Measurements from ENCODE around the gene PANX1.

PANX1 gene

DNA sequence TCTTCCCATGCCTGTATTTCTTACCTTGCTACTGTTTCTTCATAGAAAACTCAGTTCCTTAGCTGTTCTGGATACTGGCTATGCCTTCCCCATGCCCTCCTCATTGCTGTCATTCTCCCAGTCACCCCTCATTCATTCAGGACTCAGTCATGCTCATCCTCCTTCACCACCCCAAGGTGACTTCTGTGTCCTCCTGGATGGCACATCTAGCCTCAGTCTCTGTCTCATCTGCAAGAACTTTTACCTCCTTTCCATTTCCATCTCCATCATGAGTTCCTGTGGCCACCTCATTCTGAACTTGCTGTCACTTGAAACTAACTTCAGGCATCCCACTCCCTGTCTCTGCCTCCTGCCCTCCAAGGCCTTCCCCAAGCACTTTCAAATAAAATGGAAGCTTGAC, 42.3 kb downstream of the PANX1 start:
- Histone ChIP-seq H3K4me3 (ENCODE audit: extremely low read depth, insufficient read depth, low read length, poor library complexity, severe bottlenecking) (no peak overlapping the region), H3K4me1 (ENCODE audit: control insufficient read depth, insufficient read depth, low read length, poor library complexity, severe bottlenecking) (no peaks in the 10 kb centered on the region), H3K36me3 (ENCODE audit: control insufficient read depth, insufficient read depth, low read length) (peaks cover 10% of the 10 kb centered on the region), H3K27ac (ENCODE audit: low read depth, low read length, severe bottlenecking) (no peak overlapping the region), H3K9me3 (ENCODE audit: control insufficient read depth, low read length) (no peaks in the 10 kb centered on the region)

DNA sequence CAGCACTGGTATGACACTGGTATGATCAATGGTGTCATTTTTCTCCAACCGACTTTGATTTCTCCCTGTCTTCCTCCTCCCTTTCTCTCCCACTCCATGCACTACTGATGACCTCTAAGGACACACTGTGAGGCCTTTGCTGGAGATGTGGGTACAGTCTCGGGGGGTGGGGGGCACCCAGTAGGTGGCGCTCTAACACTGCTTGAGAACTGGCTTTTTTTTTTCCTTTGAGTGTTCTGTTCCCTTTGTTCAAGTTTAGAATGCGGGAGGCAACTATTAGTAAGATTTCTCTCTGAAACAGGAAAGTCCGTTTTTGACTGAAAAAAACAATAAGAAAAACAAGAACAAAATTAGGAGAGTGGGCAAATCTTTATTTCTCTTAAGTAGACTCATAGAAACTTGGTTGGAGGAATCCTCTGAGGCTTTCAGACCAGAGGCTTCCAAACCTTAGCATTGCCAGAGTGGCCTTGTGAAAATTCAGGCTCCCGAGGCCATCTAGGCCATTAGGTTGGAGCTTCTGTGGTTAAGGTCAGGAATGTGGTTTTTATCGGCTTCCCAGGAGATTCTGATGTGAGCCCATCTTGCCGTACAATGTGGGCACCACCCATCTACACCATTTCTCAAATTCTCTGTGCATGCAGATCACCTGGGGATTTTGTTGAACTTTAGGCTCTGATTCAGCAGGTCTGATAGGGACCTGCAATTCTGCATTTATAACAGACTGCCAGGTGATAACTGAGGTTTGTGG, 43.2 kb downstream of the PANX1 start:
- Histone ChIP-seq H3K4me3 (ENCODE audit: extremely low read depth, insufficient read depth, low read length, poor library complexity, severe bottlenecking) (no peak overlapping the region), H3K36me3 (ENCODE audit: control insufficient read depth, insufficient read depth, low read length) (peaks cover 10% of the 10 kb centered on the region), H3K4me1 (ENCODE audit: control insufficient read depth, insufficient read depth, low read length, poor library complexity, severe bottlenecking) (no peaks in the 10 kb centered on the region), H3K9me3 (ENCODE audit: control insufficient read depth, low read length) (no peaks in the 10 kb centered on the region), H3K27ac (ENCODE audit: low read depth, low read length, severe bottlenecking) (peak overlapping the region; percentile 23)
- WGBS, 2 experiments (ENCODE audit: insufficient coverage in 2 of 2), result 45 to 67% methylated on average over 4 to 5 of the region's 8 CpGs

DNA sequence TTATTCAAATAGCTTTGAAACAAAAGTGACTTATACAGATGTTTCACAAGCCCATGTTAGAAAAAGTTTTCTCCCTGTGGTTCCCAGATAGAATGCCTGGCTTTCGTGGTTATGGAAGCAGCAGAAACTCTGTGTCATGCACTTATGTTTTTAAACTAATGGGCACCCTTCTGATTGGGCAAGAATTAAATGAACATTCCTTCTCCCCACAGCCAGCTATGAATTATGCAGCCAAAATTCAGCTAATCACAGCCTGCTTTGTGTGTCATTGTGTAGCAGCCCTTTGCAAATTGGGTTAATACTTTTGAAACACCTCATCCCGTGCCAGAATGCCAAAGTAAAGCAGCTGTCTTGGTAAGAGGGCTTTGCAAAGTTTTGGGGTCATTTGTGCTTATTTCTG, 46.9 kb downstream of the PANX1 start:
- no peaks in the 10 kb centered on the region for H3K4me1 ChIP-seq (ENCODE audit: control insufficient read depth, insufficient read depth, low read length, poor library complexity, severe bottlenecking)
- peaks cover 40% of the 10 kb centered on the region for H3K36me3 ChIP-seq (ENCODE audit: control insufficient read depth, insufficient read depth, low read length)
- H3K9me3 ChIP-seq (ENCODE audit: control insufficient read depth, low read length), result no peaks in the 10 kb centered on the region
- WGBS, 2 experiments (ENCODE audit: insufficient coverage in 2 of 2), result 100% methylated on average over 2 of the region's 2 CpGs; no CpG with 5 or more reads in 1 of the 2 experiments
- H3K27ac ChIP-seq (ENCODE audit: low read depth, low read length, severe bottlenecking), result no peak overlapping the region
- no peak overlapping the region for H3K4me3 ChIP-seq (ENCODE audit: extremely low read depth, insufficient read depth, low read length, poor library complexity, severe bottlenecking)

DNA sequence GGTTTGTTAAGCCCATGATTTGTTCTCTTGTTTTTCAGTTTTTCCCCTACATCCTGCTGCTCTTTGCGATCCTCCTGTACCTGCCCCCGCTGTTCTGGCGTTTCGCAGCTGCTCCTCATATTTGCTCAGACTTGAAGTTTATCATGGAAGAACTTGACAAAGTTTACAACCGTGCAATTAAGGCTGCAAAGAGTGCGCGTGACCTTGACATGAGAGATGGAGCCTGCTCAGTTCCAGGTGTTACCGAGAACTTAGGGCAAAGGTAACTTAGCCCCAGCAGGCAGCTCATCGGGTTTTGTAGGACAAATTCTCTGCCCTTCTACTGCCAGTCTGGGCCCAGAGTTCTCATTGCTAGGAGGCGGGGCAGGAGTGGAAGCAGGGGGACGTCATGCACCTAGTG, 49.7 kb downstream of the PANX1 start:
- 95 to 97% methylated on average over 5 to 9 of the region's 11 CpGs for WGBS, 2 experiments (ENCODE audit: insufficient coverage in 2 of 2)
- H3K4me1 ChIP-seq (ENCODE audit: control insufficient read depth, insufficient read depth, low read length, poor library complexity, severe bottlenecking), result no peaks in the 10 kb centered on the region
- H3K36me3 ChIP-seq (ENCODE audit: control insufficient read depth, insufficient read depth, low read length), result peaks cover 49% of the 10 kb centered on the region
- H3K9me3 ChIP-seq (ENCODE audit: control insufficient read depth, low read length), result no peaks in the 10 kb centered on the region
- no peak overlapping the region for H3K27ac ChIP-seq (ENCODE audit: low read depth, low read length, severe bottlenecking)
- H3K4me3 ChIP-seq (ENCODE audit: extremely low read depth, insufficient read depth, low read length, poor library complexity, severe bottlenecking), result no peak overlapping the region

DNA sequence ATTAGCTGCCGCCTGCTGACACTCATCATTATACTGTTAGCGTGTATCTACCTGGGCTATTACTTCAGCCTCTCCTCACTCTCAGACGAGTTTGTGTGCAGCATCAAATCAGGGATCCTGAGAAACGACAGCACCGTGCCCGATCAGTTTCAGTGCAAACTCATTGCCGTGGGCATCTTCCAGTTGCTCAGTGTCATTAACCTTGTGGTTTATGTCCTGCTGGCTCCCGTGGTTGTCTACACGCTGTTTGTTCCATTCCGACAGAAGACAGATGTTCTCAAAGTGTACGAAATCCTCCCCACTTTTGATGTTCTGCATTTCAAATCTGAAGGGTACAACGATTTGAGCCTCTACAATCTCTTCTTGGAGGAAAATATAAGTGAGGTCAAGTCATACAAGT, 51.1 kb downstream of the PANX1 start:
- Histone ChIP-seq H3K27ac (ENCODE audit: low read depth, low read length, severe bottlenecking) (no peak overlapping the region), H3K4me1 (ENCODE audit: control insufficient read depth, insufficient read depth, low read length, poor library complexity, severe bottlenecking) (no peaks in the 10 kb centered on the region), H3K9me3 (ENCODE audit: control insufficient read depth, low read length) (no peaks in the 10 kb centered on the region), H3K4me3 (ENCODE audit: extremely low read depth, insufficient read depth, low read length, poor library complexity, severe bottlenecking) (no peak overlapping the region), H3K36me3 (ENCODE audit: control insufficient read depth, insufficient read depth, low read length) (peaks cover 49% of the 10 kb centered on the region)
- WGBS, 2 experiments (ENCODE audit: insufficient coverage in 2 of 2), result 90 to 93% methylated on average over 12 of the region's 12 CpGs

DNA sequence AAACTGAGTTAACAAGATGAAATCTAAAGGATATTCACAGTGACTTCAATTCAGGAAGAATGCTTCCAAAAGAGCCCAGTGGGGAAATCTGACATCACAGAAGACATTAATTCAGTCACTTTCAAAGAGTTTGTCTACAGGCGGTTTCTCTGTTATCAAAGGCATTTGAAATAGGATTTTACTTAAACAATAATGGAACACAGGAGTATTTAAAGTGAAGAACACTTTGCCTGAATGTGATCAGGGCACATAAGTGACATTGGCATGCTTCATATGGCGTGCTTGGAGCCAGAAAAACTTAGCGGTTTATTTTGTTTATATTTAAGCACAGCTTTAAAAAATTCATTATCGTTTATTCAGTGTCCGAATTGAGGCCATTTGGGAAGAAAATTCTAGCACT, 52.9 kb downstream of the PANX1 start:
- Histone ChIP-seq H3K36me3 (ENCODE audit: control insufficient read depth, insufficient read depth, low read length) (peaks cover 45% of the 10 kb centered on the region), H3K27ac (ENCODE audit: low read depth, low read length, severe bottlenecking) (no peak overlapping the region), H3K4me3 (ENCODE audit: extremely low read depth, insufficient read depth, low read length, poor library complexity, severe bottlenecking) (no peak overlapping the region), H3K9me3 (ENCODE audit: control insufficient read depth, low read length) (no peaks in the 10 kb centered on the region), H3K4me1 (ENCODE audit: control insufficient read depth, insufficient read depth, low read length, poor library complexity, severe bottlenecking) (no peaks in the 10 kb centered on the region)
- 100% methylated on average over 1 to 2 of the region's 5 CpGs for WGBS, 2 experiments (ENCODE audit: insufficient coverage in 2 of 2)

DNA sequence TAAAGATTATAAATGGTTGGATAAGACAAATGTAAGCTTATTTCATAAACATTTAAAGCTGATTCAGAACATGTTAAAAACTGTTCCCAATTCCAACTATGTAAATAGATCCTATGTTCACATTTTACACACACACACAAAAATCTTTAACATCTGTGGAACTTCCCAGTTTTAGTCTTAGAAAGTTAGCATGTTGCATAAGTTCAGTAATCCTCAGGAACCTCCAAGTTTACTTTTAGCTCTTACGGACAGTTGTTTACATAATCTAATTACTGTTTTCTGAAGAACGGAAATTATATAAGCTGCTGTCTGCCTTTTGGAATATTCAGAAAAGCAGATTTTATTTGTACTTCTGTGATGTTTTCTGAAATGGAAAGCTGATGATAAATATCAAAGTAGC, 53.3 kb downstream of the PANX1 start:
- Histone ChIP-seq H3K9me3 (ENCODE audit: control insufficient read depth, low read length) (no peaks in the 10 kb centered on the region), H3K4me3 (ENCODE audit: extremely low read depth, insufficient read depth, low read length, poor library complexity, severe bottlenecking) (no peak overlapping the region), H3K4me1 (ENCODE audit: control insufficient read depth, insufficient read depth, low read length, poor library complexity, severe bottlenecking) (no peaks in the 10 kb centered on the region), H3K36me3 (ENCODE audit: control insufficient read depth, insufficient read depth, low read length) (peaks cover 45% of the 10 kb centered on the region), H3K27ac (ENCODE audit: low read depth, low read length, severe bottlenecking) (no peak overlapping the region)
- WGBS, 2 experiments (ENCODE audit: insufficient coverage in 2 of 2), result 100% methylated on average over 1 of the region's 2 CpGs; no CpG with 5 or more reads in 1 of the 2 experiments

DNA sequence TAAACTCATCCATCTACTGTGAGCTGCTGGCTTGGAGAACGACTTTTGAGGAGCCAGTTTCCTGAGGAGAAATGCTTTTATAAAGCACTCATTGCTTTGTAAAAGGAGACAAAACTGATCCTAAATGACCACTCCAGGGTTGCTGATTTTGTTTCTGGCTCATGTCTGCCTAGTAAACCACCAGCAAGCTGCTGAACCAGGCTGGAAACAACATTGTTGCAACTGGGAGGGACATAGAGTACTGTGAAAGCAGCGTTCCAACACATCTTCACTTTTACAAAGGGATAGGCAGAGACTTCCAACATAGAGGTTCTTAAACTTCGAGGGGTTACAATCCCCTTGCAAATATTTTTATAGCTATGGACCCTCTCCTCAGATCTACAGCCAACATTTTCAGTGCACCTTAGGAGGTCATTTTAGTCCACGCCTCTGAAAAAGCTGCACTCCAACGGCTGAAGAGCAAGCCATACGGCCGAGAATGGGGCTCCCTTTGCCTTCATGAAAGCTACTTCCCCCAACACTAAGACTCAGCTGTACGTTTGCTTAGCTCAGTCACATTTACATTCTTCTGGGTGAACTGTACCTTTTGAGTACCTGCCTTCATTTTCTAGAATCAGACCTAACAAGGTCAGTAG, 54.7 kb downstream of the PANX1 start:
- no peak overlapping the region for H3K4me3 ChIP-seq (ENCODE audit: extremely low read depth, insufficient read depth, low read length, poor library complexity, severe bottlenecking)
- no peak overlapping the region for H3K27ac ChIP-seq (ENCODE audit: low read depth, low read length, severe bottlenecking)
- H3K4me1 ChIP-seq (ENCODE audit: control insufficient read depth, insufficient read depth, low read length, poor library complexity, severe bottlenecking), result no peaks in the 10 kb centered on the region
- 78 to 88% methylated on average over 7 to 8 of the region's 8 CpGs for WGBS, 2 experiments (ENCODE audit: insufficient coverage in 2 of 2)
- peaks cover 36% of the 10 kb centered on the region for H3K36me3 ChIP-seq (ENCODE audit: control insufficient read depth, insufficient read depth, low read length)
- H3K9me3 ChIP-seq (ENCODE audit: control insufficient read depth, low read length), result no peaks in the 10 kb centered on the region

DNA sequence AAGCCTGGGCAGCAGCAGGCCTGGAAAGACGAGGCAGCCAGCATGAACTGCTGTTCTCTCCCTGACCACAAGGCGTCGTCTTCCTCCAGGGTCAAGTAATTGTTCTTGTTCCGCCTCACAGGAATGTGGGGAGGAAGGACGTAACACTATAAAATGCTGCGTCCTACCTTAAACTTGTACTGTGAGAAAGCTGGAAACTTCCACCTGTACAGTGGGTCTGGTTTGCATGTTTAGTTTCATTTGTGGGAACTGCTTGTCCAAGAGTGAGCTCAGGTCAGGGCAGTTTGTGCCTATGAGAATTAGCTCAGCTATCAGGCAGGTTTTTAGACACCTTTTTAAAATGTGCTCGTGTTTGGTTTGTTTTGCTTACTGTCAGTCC, 55.2 kb downstream of the PANX1 start:
- H3K9me3 ChIP-seq (ENCODE audit: control insufficient read depth, low read length), result no peaks in the 10 kb centered on the region
- no peak overlapping the region for H3K4me3 ChIP-seq (ENCODE audit: extremely low read depth, insufficient read depth, low read length, poor library complexity, severe bottlenecking)
- no peak overlapping the region for H3K27ac ChIP-seq (ENCODE audit: low read depth, low read length, severe bottlenecking)
- 39 to 47% methylated on average over 2 to 3 of the region's 7 CpGs for WGBS, 2 experiments (ENCODE audit: insufficient coverage in 2 of 2)
- peaks cover 31% of the 10 kb centered on the region for H3K36me3 ChIP-seq (ENCODE audit: control insufficient read depth, insufficient read depth, low read length)
- H3K4me1 ChIP-seq (ENCODE audit: control insufficient read depth, insufficient read depth, low read length, poor library complexity, severe bottlenecking), result no peaks in the 10 kb centered on the region

DNA sequence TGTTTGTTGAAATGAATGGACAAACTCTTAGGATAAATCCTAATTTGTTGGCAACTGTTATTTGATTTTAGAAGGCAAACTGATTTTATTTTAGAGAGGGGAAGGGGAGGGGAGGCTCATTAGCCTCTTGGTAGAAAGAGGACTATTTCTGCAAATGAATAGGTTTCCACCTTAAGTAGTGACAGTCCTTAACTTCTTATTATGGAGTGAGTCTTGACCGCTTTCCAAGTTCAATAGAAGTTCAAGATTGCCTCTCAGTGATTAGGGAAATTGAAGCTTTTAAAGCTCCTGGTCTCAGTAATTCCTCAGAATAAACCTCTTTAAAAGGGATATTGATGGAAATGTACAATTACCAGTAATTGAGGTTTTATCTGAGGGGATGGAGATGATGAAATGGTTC, 55.7 kb downstream of the PANX1 start:
- Histone ChIP-seq H3K27ac (ENCODE audit: low read depth, low read length, severe bottlenecking) (no peak overlapping the region), H3K36me3 (ENCODE audit: control insufficient read depth, insufficient read depth, low read length) (peaks cover 26% of the 10 kb centered on the region), H3K4me1 (ENCODE audit: control insufficient read depth, insufficient read depth, low read length, poor library complexity, severe bottlenecking) (no peaks in the 10 kb centered on the region), H3K4me3 (ENCODE audit: extremely low read depth, insufficient read depth, low read length, poor library complexity, severe bottlenecking) (no peak overlapping the region), H3K9me3 (ENCODE audit: control insufficient read depth, low read length) (no peaks in the 10 kb centered on the region)
- WGBS, 2 experiments (ENCODE audit: insufficient coverage in 2 of 2), result 86% methylated on average over 1 of the region's 1 CpG; no CpG with 5 or more reads in 1 of the 2 experiments

DNA sequence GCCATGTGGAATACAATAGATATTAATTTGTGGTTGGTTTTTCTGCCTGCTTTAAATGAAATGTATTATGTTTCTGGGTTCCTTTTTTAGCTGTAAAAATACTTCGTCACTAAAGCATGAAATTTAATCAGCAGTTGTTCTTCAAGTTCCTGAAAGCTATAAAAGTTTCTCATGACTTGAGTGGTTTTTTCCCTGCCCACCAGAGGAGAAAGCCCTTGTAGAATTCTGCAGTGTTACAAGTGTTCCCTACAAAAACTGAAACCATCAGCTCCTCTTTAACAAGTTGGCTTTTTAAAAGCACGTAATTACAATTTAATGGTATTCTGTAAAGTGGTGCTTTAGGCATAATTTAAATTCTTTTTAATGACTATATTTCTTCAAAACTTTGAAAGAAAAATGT, 56.2 kb downstream of the PANX1 start:
- Histone ChIP-seq H3K9me3 (ENCODE audit: control insufficient read depth, low read length) (no peaks in the 10 kb centered on the region), H3K4me1 (ENCODE audit: control insufficient read depth, insufficient read depth, low read length, poor library complexity, severe bottlenecking) (no peaks in the 10 kb centered on the region), H3K36me3 (ENCODE audit: control insufficient read depth, insufficient read depth, low read length) (peaks cover 21% of the 10 kb centered on the region), H3K4me3 (ENCODE audit: extremely low read depth, insufficient read depth, low read length, poor library complexity, severe bottlenecking) (no peak overlapping the region), H3K27ac (ENCODE audit: low read depth, low read length, severe bottlenecking) (no peak overlapping the region)
- WGBS, 2 experiments (ENCODE audit: insufficient coverage in 2 of 2), result 100% methylated on average over 1 of the region's 2 CpGs; no CpG with 5 or more reads in 1 of the 2 experiments
